Peyer's patch (tissue), 4 donors: ENCODE data around the gene MRNIP. TPM values are rescaled to one million over a fixed set of nuclear protein-coding genes. Genes with fewer than 3 reads are reported as not detected.
"Not testable (repeated sequence)": the region's sequence is repeated elsewhere in the genome, so short reads cannot be mapped to it uniquely, and the experiment has no call there.

Experiments
- DNase-seq, 3 donors: peaks; one replicate each; pipeline ENCODE4 v3.0.0-alpha.2; 2017 to 2019
- H3K27ac ChIP-seq, 4 donors: fragments of 200-600 bp; sonication (generic); one replicate each; pipeline ENCODE4 v1.5.1; 2016 to 2019
- H3K27me3 ChIP-seq, 2 donors: fragments of 200-600 bp; sonication (generic); one replicate each; pipeline ENCODE4 v1.5.1; 2019
- H3K36me3 ChIP-seq, 3 donors: fragments of 200-600 bp; sonication (generic); one replicate each; pipeline ENCODE4 v1.5.1; 2016 to 2019
- H3K4me1 ChIP-seq, 4 donors: fragments of 200-600 bp; sonication (generic); one replicate each; pipeline ENCODE4 v1.5.1; 2016 to 2019
- H3K4me3 ChIP-seq, 4 donors: fragments of 200-600 bp; sonication (generic); 1 replicate in 3 of 4; 2 replicates in 1 of 4; pipeline ENCODE4 v1.5.1; 2016 to 2019; ENCODE audit warnings: mild to moderate bottlenecking in 1 of 4
- H3K9me3 ChIP-seq, 4 donors: fragments of 200-600 bp; sonication (generic); one replicate each; pipeline ENCODE4 v1.5.1; 2016 to 2019; ENCODE audit warnings: mild to moderate bottlenecking in 1 of 4
- POLR2A ChIP-seq, 2 donors: fragments of 450-650 bp; IDR thresholded peaks; one replicate each; pipeline ENCODE4 v1.5.1; 2017; ENCODE audit warnings: antibody characterized with exemption in 2 of 2, mild to moderate bottlenecking in 2 of 2, moderate library complexity in 2 of 2
- total RNA-seq, 4 donors: library from RNA; depleted of rRNA; stranded (reverse); fragments of >200 nt; gene quantifications; one replicate each; pipeline ENCODE4 v1.1.0, GENCODE V29; 2016
- TF ChIP-seq, protein P1 (sequence below), 6 experiments: fragments of 450-650 bp in 4 of 6; fragments of 200-600 bp in 2 of 6; sonication (generic) in 1 of 6; IDR thresholded peaks; one replicate each; pipeline ENCODE4 v1.5.1; 2017 to 2019; ENCODE audit warnings: antibody characterized with exemption in 6 of 6, mild to moderate bottlenecking in 3 of 6, moderate library complexity in 1 of 6

MRNIP gene
- total RNA-seq, 4 donors from 2014 or later, result 21.5 to 120 (median 68.3) TPM

DNA sequence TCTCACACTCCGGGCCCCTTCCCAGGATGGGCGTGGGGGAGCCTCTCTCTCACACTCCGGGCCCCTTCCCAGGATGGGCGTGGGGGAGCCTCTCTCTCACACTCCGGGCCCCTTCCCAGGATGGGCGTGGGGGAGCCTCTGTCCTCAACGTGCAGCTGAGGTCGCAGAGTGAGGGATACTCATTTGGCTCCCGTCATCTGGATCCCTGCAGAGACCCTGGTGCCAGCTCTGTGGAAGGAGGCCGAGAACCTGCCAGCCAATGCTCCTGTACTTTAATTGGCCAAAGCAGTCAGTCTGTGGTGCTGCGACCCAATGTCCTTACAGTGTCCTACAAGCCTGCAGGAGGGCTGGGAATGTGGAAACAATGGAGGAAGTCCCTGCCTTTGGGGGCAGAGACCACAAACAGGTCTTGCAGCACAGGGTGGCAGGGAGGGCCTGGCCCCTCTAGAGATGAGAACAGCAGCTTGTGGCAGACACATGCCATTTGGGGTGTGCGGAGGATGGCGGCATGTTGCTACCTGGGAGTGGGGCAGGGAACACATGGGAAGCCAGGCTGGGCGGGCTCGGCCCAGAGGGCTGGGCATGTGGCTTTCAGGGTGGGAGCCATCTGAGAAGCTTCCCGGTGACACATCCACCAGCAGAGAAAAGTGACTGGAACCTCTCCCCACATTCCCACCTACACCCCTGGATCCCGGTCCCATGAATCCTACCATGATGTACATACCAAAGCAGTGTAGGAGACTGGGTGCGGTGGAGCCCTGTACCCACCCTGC, 13.6 kb upstream of the MRNIP start:
- peaks cover 0 to 79% (median 0%) of the 10 kb centered on the region in 3 donors for H3K36me3 ChIP-seq
- H3K4me3 ChIP-seq, result no peak overlapping the region
- TF ChIP-seq, protein P1, sequence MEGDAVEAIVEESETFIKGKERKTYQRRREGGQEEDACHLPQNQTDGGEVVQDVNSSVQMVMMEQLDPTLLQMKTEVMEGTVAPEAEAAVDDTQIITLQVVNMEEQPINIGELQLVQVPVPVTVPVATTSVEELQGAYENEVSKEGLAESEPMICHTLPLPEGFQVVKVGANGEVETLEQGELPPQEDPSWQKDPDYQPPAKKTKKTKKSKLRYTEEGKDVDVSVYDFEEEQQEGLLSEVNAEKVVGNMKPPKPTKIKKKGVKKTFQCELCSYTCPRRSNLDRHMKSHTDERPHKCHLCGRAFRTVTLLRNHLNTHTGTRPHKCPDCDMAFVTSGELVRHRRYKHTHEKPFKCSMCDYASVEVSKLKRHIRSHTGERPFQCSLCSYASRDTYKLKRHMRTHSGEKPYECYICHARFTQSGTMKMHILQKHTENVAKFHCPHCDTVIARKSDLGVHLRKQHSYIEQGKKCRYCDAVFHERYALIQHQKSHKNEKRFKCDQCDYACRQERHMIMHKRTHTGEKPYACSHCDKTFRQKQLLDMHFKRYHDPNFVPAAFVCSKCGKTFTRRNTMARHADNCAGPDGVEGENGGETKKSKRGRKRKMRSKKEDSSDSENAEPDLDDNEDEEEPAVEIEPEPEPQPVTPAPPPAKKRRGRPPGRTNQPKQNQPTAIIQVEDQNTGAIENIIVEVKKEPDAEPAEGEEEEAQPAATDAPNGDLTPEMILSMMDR (IDR thresholded peaks at IDR 0.05), result no peak
- no peak for TF ChIP-seq POLR2A (IDR thresholded peaks at IDR 0.05)

DNA sequence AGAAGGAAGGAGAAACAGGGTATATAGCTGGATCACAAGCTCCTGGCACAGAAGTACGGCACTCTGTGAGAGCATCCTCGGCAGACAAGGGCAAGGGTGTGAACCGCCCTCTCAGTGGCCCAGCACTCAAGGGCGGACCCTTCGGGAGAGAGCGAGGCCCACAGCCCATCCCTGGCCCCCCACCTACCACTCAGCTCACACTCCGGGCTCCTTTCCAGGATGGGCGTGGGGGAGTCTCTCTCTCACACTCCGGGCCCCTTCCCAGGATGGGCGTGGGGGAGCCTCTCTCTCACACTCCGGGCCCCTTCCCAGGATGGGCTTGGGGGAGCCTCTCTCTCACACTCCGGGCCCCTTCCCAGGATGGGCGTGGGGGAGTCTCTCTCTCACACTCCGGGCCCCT, 12.9 kb upstream of the MRNIP start:
- DNase-seq, H3K27me3 ChIP-seq, H3K27ac ChIP-seq, H3K9me3 ChIP-seq, H3K4me1 ChIP-seq, H3K4me3 ChIP-seq: not testable (repeated sequence)
- peaks cover 0 to 78% (median 0%) of the 10 kb centered on the region in 3 donors for H3K36me3 ChIP-seq

More for the DNA sequence above, 13.6 kb upstream of the MRNIP start:
- no peak for DNase-seq
- Histone ChIP-seq H3K4me1 (no peaks in the 10 kb centered on the region), H3K27me3 (no peaks in the 10 kb centered on the region), H3K9me3 (no peaks in the 10 kb centered on the region), H3K27ac (no peak overlapping the region)

DNA sequence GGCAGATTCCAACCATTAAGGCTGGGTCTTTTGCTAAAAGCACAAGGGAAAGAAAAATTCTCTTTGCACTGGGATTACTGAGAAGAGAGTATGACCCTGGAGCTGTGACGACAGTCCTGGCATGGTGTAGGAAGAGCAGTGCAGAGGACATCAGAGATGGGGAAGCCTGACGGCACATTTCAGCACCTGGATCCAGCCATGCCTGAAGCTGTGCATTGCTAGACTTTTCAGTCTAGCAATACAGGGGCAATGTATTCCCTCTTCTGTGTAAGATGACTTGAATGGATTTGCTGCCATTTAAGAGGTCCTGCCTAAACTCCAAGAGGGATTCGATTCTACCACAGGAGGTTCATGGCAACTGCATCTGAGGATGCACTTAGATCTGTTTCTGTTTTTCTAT, 12.3 kb upstream of the MRNIP start:
- Histone ChIP-seq H3K9me3 (no peaks in the 10 kb centered on the region), H3K4me3 (no peak overlapping the region), H3K4me1 (no peaks in the 10 kb centered on the region), H3K27me3 (no peaks in the 10 kb centered on the region), H3K36me3 (peaks cover 0 to 78% (median 0%) of the 10 kb centered on the region in 3 donors), H3K27ac (no peak overlapping the region)
- no peak for DNase-seq
- TF ChIP-seq, protein P1 (IDR thresholded peaks at IDR 0.05), result no peak
- no peak for TF ChIP-seq POLR2A (IDR thresholded peaks at IDR 0.05)

DNA sequence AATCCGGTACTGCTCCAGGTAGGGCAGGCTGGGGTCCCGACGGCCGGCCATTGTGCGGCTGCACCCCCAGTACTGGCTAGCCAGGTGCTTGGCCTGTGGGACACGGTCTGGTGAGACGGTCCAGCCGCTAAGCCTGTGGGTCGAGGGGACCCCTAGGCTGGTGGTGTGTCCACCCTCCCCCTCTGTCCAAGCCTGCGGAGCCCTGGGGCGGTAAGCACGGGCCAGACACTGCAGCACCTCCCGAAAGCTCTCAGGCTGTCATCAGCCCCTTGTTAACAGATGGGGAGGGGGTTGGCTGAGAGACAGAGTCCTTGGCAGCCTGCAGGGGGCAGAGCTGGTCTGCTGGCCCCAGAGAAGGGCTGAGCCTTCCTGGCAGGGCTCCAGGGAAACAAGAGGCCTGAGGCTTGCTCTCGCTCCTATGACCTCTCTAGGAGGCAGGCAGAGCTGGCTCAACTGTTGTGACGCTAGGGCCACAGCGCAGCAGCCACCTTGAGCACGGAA, 11.8 kb upstream of the MRNIP start:
- Histone ChIP-seq H3K9me3 (no peaks in the 10 kb centered on the region), H3K4me3 (no peak overlapping the region), H3K27me3 (no peaks in the 10 kb centered on the region), H3K4me1 (no peaks in the 10 kb centered on the region), H3K36me3 (peaks cover 0 to 76% (median 0%) of the 10 kb centered on the region in 3 donors), H3K27ac (no peak overlapping the region)
- peak in 1 of 3 donors; percentile 50 for DNase-seq
- TF ChIP-seq, protein P1 (IDR thresholded peaks at IDR 0.05), result peak in 2 of 6 experiments; percentile 5 to 26
- TF ChIP-seq POLR2A (IDR thresholded peaks at IDR 0.05), result no peak

DNA sequence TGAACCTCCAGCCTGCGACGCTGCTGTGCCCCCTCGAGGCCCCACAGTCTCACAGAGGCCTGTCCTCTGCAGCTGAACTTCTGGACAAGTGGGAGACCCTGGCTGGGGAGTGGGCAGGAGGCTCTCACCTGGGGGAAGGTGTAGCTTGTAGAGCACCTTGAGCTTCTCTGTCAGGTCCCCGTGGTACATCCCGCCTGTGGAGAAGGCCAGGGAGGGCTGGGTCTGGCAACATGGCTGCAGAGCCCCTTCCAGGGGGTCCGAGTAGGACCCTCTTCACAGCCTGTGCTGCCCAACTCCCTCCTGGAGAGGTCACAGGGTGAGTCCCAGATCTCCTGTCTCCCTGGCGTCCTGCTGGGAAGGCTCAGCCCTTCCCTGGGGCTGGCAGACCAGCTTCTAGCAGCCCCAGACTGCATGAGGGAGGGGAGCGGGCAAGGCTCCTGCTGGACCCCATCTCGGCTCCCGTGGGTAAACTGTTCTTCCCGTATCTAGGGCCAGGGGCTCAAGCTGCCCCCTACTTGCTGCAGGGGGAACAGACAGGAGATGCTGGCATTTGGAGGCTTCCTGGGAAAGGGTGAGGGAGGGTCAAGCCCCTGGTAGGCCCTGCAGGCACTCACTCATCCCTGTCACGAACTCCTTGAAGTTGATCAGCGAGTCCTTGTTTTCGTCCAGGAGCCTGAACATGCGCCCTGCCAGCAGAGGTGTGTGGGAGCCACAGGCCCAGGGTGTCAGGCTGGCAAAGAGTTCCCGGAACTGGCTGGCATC, 11.2 kb upstream of the MRNIP start:
- H3K27me3 ChIP-seq, result no peaks in the 10 kb centered on the region
- no peak overlapping the region for H3K27ac ChIP-seq
- DNase-seq, result peak in 1 of 3 donors; percentile 42
- no peaks in the 10 kb centered on the region for H3K9me3 ChIP-seq
- peaks cover 0 to 74% (median 0%) of the 10 kb centered on the region in 3 donors for H3K36me3 ChIP-seq
- TF ChIP-seq POLR2A (IDR thresholded peaks at IDR 0.05), result no peak
- TF ChIP-seq, protein P1 (IDR thresholded peaks at IDR 0.05), result no peak
- no peak overlapping the region for H3K4me3 ChIP-seq
- H3K4me1 ChIP-seq, result no peaks in the 10 kb centered on the region

DNA sequence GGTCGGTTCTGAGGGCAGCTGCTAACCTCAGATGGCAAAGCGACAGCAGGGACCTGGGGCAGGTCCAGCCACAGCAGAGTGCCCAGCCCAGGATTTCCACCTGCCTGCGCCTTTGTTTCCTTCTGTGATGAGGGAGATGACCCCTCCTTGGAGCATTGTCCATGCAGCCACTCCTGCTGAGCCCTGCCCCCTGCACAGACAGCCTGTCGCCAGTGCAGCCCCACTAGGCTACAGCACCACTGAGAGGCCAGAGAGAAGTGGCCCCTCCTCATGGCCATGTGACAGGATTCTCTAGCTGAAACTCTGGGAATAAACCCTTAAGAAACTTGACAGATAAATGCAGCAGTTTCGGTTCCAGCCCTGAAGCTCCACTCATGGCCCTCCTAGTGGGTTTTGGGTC, 10.5 kb upstream of the MRNIP start:
- H3K4me3 ChIP-seq, result no peak overlapping the region
- DNase-seq, result no peak
- no peaks in the 10 kb centered on the region for H3K9me3 ChIP-seq
- no peak for TF ChIP-seq POLR2A (IDR thresholded peaks at IDR 0.05)
- TF ChIP-seq, protein P1 (IDR thresholded peaks at IDR 0.05), result no peak
- H3K36me3 ChIP-seq, result peaks cover 0 to 74% (median 0%) of the 10 kb centered on the region in 3 donors
- H3K27me3 ChIP-seq, result no peaks in the 10 kb centered on the region
- no peak overlapping the region for H3K27ac ChIP-seq
- no peaks in the 10 kb centered on the region for H3K4me1 ChIP-seq
